T-cell (primary cell): Measurements from ENCODE around the gene ZCCHC24. TPM values are rescaled to one million over a fixed set of nuclear protein-coding genes. Genes with fewer than 3 reads are reported as not detected.

Experiments
- ATAC-seq, 4 experiments: fragments of 200-7000 bp in 3 of 4; fragments of 150-1000 bp in 1 of 4; cut with Tn5 transposase; replicated peaks in 1 of 4; 1 replicate in 3 of 4; 2 replicates in 1 of 4; pipeline ENCODE4 v1.10.0; 2021; ENCODE audit warnings: moderate library complexity in 3 of 4, mild to moderate bottlenecking in 2 of 4, moderate number of reproducible peaks in 1 of 4
- CTCF ChIA-PET, 2 donors: fragments of 300-600 bp; sonication (Branson Sonifier 250); formaldehyde crosslinking; loops; one replicate each; lab custom pipeline; 2022; ENCODE audit warnings: antibody characterized with exemption in 2 of 2; lab: Charles Lee
- POLR2A ChIA-PET, 2 donors: fragments of 300-600 bp; sonication (Branson Sonifier 250); formaldehyde crosslinking; loops; one replicate each; lab custom pipeline; 2022; ENCODE audit warnings: antibody characterized with exemption in 2 of 2; lab: Charles Lee
- DNase-seq, 35 experiments: peaks; one replicate each; pipeline versions ENCODE4 v3.0.0 to v3.0.0-alpha.2; 2013 to 2023
- H3K27ac ChIP-seq: one replicate; pipeline ENCODE4 v1.5.1; 2013; ENCODE audit warnings: low read length
- H3K27me3 ChIP-seq, 2 experiments: replicated peaks in 1 of 2; 1 replicate in 1 of 2; 2 replicates in 1 of 2; pipeline versions ENCODE4 v1.6.1 to v1.7.0; 2013; ENCODE audit warnings: low read length in 1 of 2, mixed read lengths in 1 of 2; ENCODE audit not compliant: control insufficient read depth in 2 of 2, insufficient read depth in 2 of 2; ENCODE audit errors: extremely low read depth in 1 of 2
- H3K36me3 ChIP-seq, 2 donors: 1 replicate in 1 of 2; 2 replicates in 1 of 2; pipeline versions ENCODE4 v1.6.1 to v1.7.0; 2013; ENCODE audit warnings: low read length in 1 of 2; ENCODE audit not compliant: control insufficient read depth in 2 of 2, insufficient read depth in 1 of 2; ENCODE audit errors: extremely low read depth in 1 of 2
- H3K4me1 ChIP-seq, 2 experiments: 1 replicate in 1 of 2; 2 replicates in 1 of 2; pipeline versions ENCODE4 v1.6.1 to v1.7.0; 2013; ENCODE audit warnings: low read length in 2 of 2, mixed read lengths in 1 of 2; ENCODE audit not compliant: insufficient read depth in 2 of 2, control insufficient read depth in 1 of 2; ENCODE audit errors: extremely low read depth in 1 of 2
- H3K4me3 ChIP-seq, 2 donors: 1 replicate in 1 of 2; 2 replicates in 1 of 2; pipeline versions ENCODE4 v1.5.1 to v1.7.0; 2013; ENCODE audit warnings: mild to moderate bottlenecking in 2 of 2, low read length in 1 of 2, moderate library complexity in 1 of 2; ENCODE audit not compliant: control insufficient read depth in 1 of 2; ENCODE audit errors: extremely low read depth in 1 of 2
- H3K9me3 ChIP-seq: 2 replicates; pipeline ENCODE4 v1.7.0; 2013
- H3K27ac Mint-ChIP-seq, 2 donors: one replicate each; pipeline ENCODE4 v1.8.0; 2020 to 2021; ENCODE audit warnings: mild to moderate bottlenecking in 2 of 2, mixed read lengths in 2 of 2
- H3K27me3 Mint-ChIP-seq, 2 donors: one replicate each; pipeline ENCODE4 v1.8.0; 2021 to 2022; ENCODE audit warnings: mixed read lengths in 2 of 2
- H3K36me3 Mint-ChIP-seq: one replicate; pipeline ENCODE4 v1.8.0; 2021; ENCODE audit warnings: mixed read lengths
- H3K4me1 Mint-ChIP-seq, 3 donors: one replicate each; pipeline ENCODE4 v1.8.0; 2020 to 2022; ENCODE audit warnings: mixed read lengths in 3 of 3, mild to moderate bottlenecking in 1 of 3
- H3K4me3 Mint-ChIP-seq, 3 donors: one replicate each; pipeline ENCODE4 v1.8.0; 2020 to 2022; ENCODE audit warnings: mild to moderate bottlenecking in 3 of 3, mixed read lengths in 3 of 3, moderate library complexity in 3 of 3
- H3K9me3 Mint-ChIP-seq, 3 donors: one replicate each; pipeline ENCODE4 v1.8.0; 2020 to 2022; ENCODE audit warnings: mixed read lengths in 3 of 3
- WGBS: methylation state at CpG from one replicate; pipeline ENCODE4 v1.1.5; 2013; ENCODE audit warnings: missing lambda C conversion rate; ENCODE audit not compliant: insufficient coverage; 5-methylcytosine and 5-hydroxymethylcytosine counted together
- total RNA-seq, 35 experiments: library from RNA in 6 of 35; stranded (reverse) in 6 of 35; fragments of 120-200 nt in 1 of 35; gene quantifications; one replicate each; pipeline versions ENCODE4 v1.2.1 to v1.2.4 and lab custom pipeline; 2013 to 2026

The ZCCHC24 gene
- total RNA-seq, 5 donors from 2014 or later (not counting 1 experiment from before 2014, with no cell fraction given) = 0.60 to 2.4 (median 1.9) TPM

GRCh38 chr10:79349072-79349491 is 96.3 kb downstream of the ZCCHC24 start:
- no peaks in the 10 kb centered on the region for H3K27me3 Mint-ChIP-seq
- CTCF ChIA-PET = no interaction called here
- H3K4me1 Mint-ChIP-seq = peaks cover 19 to 35% (median 22%) of the 10 kb centered on the region in 3 donors
- no peaks in the 10 kb centered on the region for H3K27me3 ChIP-seq
- no peak for ATAC-seq
- peaks cover 37% of the 10 kb centered on the region for H3K36me3 Mint-ChIP-seq
- 81% methylated on average over 3 of the region's 6 CpGs for WGBS
- H3K4me3 ChIP-seq = no peak overlapping the region
- POLR2A ChIA-PET = no interaction called here
- DNase-seq = no peak
- peak overlapping the region; percentile 77 to 81 (median 81) for H3K4me3 Mint-ChIP-seq
- no peaks in the 10 kb centered on the region for H3K9me3 Mint-ChIP-seq
- peak overlapping the region; percentile 82 for H3K27ac ChIP-seq
- H3K9me3 ChIP-seq = no peaks in the 10 kb centered on the region
- H3K4me1 ChIP-seq = peaks cover 3 to 44% of the 10 kb centered on the region in 2 experiments
- peaks cover 23 to 43% of the 10 kb centered on the region in 2 donors for H3K36me3 ChIP-seq
- peak overlapping the region; percentile 85 to 89 for H3K27ac Mint-ChIP-seq

GRCh38 chr10:79348640-79348988 is 96.8 kb downstream of the ZCCHC24 start:
- Mint-ChIP-seq H3K27me3 (no peaks in the 10 kb centered on the region), H3K9me3 (no peaks in the 10 kb centered on the region), H3K4me3 (peak overlapping the region; percentile 77 to 81 (median 81)), H3K27ac (peak overlapping the region; percentile 85 to 89), H3K4me1 (peaks cover 22 to 35% (median 24%) of the 10 kb centered on the region in 3 donors), H3K36me3 (peaks cover 33% of the 10 kb centered on the region)
- H3K4me3 ChIP-seq = peak overlapping the region in 1 of 2 donors; percentile 87
- H3K9me3 ChIP-seq = no peaks in the 10 kb centered on the region
- no peaks in the 10 kb centered on the region for H3K27me3 ChIP-seq
- WGBS = 88% methylated on average over 1 of the region's 3 CpGs
- DNase-seq = no peak
- peaks cover 23 to 39% of the 10 kb centered on the region in 2 donors for H3K36me3 ChIP-seq
- H3K4me1 ChIP-seq = peaks cover 3 to 44% of the 10 kb centered on the region in 2 experiments
- ATAC-seq = no peak
- H3K27ac ChIP-seq = peak overlapping the region; percentile 82
- ChIA-PET POLR2A (no interaction called here), CTCF (no interaction called here)

- Mint-ChIP-seq H3K4me1 (peaks cover 19 to 36% (median 29%) of the 10 kb centered on the region in 3 donors), H3K9me3 (no peaks in the 10 kb centered on the region), H3K27ac (peak overlapping the region; percentile 85 to 89), H3K4me3 (peak overlapping the region; percentile 77 to 81 (median 81)), H3K27me3 (no peaks in the 10 kb centered on the region), H3K36me3 (peaks cover 27% of the 10 kb centered on the region)
- Histone ChIP-seq H3K4me1 (peaks cover 3 to 48% of the 10 kb centered on the region in 2 experiments), H3K4me3 (peak overlapping the region; percentile 58 to 87), H3K27ac (peak overlapping the region; percentile 82), H3K36me3 (peaks cover 23 to 33% of the 10 kb centered on the region in 2 donors), H3K9me3 (no peaks in the 10 kb centered on the region), H3K27me3 (no peaks in the 10 kb centered on the region)
- 4% methylated on average over 30 of the region's 34 CpGs for WGBS
- ChIA-PET CTCF (interaction anchor here in 1 of 2 donors (1.0 kb wide), 2 partner anchors 25 to 1301 kb away, joined by 3 to 4 read pairs; no protein-coding TSS in a partner anchor), POLR2A (no interaction called here)
- DNase-seq (peak; percentile 32 to 82 (median 67)), ATAC-seq (peak; percentile 45 to 68 (median 66))
Observed at GRCh38 chr10:79347894-79348639, 97.4 kb downstream of the ZCCHC24 start.

GRCh38 chr10:79347226-79347893 is 98.1 kb downstream of the ZCCHC24 start, which contains the start of gene PPIF:
PPIF (plus strand) TSS chr10:79347469; CDS start chr10:79347549, 80 bp downstream.
- Mint-ChIP-seq H3K9me3 (no peaks in the 10 kb centered on the region), H3K27me3 (no peaks in the 10 kb centered on the region), H3K4me1 (peaks cover 19 to 36% (median 29%) of the 10 kb centered on the region in 3 donors), H3K4me3 (peak within 1 kb of the TSS; percentile 77 to 81 (median 81)), H3K27ac (peak within 1 kb of the TSS; percentile 85 to 89), H3K36me3 (peaks cover 23% of the 10 kb centered on the region)
- WGBS = 1% methylated on average over 77 of the region's 77 CpGs
- peak; percentile 75 to 96 (median 87) for DNase-seq
- peak within 1 kb of the TSS; percentile 58 to 87 for H3K4me3 ChIP-seq
- peaks cover 16 to 26% of the 10 kb centered on the region in 2 donors for H3K36me3 ChIP-seq
- CTCF ChIA-PET = interaction anchor here (1.0 to 1.4 kb wide), 3 partner anchors 10 to 1300 kb away, joined by 3 to 4 read pairs (median 3); no protein-coding TSS in a partner anchor
- POLR2A ChIA-PET = no interaction called here
- no peaks in the 10 kb centered on the region for H3K27me3 ChIP-seq
- peaks cover 3 to 53% of the 10 kb centered on the region in 2 experiments for H3K4me1 ChIP-seq
- ATAC-seq = peak; percentile 90 to 95 (median 90)
- H3K27ac ChIP-seq = peak within 1 kb of the TSS; percentile 82
- H3K9me3 ChIP-seq = no peaks in the 10 kb centered on the region

- Mint-ChIP-seq H3K4me1 (peaks cover 19 to 36% (median 29%) of the 10 kb centered on the region in 3 donors), H3K27me3 (no peaks in the 10 kb centered on the region), H3K4me3 (peak overlapping the region in 2 of 3 donors; percentile 77 to 81), H3K36me3 (peaks cover 18% of the 10 kb centered on the region), H3K9me3 (no peaks in the 10 kb centered on the region), H3K27ac (peak overlapping the region in 1 of 2 donors; percentile 39)
- no peaks in the 10 kb centered on the region for H3K27me3 ChIP-seq
- ATAC-seq = peak in 1 of 4 experiments; percentile 4
- no peaks in the 10 kb centered on the region for H3K9me3 ChIP-seq
- DNase-seq = no peak
- H3K27ac ChIP-seq = no peak overlapping the region
- CTCF ChIA-PET = interaction anchor here (0.6 to 1.4 kb wide), 7 partner anchors 8 to 60 kb away, joined by 3 to 4 read pairs (median 3); no protein-coding TSS in a partner anchor
- 86% methylated on average over 7 of the region's 12 CpGs for WGBS
- no peak overlapping the region for H3K4me3 ChIP-seq
- peaks cover 3 to 53% of the 10 kb centered on the region in 2 experiments for H3K4me1 ChIP-seq
- POLR2A ChIA-PET = no interaction called here
- H3K36me3 ChIP-seq = peaks cover 12 to 18% of the 10 kb centered on the region in 2 donors
Observed at GRCh38 chr10:79346388-79347225, 98.8 kb downstream of the ZCCHC24 start.
